ENCODE data around the gene EEFSEC. TPM values are rescaled to one million over a fixed set of nuclear protein-coding genes. Genes with fewer than 3 reads are reported as not detected.

EEFSEC gene
- total and polyA plus RNA-seq, 2 of the 4 experiments (the other 2 are of a cell fraction), result 4.5 to 9.3 TPM

DNA sequence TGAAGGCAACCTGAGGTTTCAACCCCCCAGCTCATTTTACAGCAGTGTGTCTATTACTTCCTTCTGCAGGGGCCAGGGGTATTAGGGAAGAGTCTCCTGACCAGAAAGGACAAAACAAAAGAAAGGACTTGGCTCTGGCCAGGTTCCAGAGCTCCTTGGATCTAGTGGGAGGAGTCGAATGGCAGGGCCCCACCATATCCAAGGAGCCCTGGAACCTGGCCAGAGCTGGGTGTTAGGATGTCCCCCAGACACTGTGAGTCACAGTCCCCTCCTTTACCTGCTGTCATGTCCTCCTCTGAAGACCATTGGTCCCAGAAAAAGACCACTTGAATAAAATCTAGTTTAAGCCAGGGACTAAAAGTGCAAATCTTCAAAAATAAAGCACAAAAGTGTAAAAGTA is 113.2 kb downstream of the EEFSEC start:
- no peak overlapping the region for H3K23ac ChIP-seq (ENCODE audit: low read depth, low read length)
- H3K56ac ChIP-seq (ENCODE audit: extremely low read depth, insufficient read depth, low read length), result no peak overlapping the region
- H3K27ac ChIP-seq (ENCODE audit: insufficient read depth, low read length), result no peak overlapping the region
- H4K8ac ChIP-seq (ENCODE audit: low read depth in 2 of 2, low read length in 2 of 2), result no peak overlapping the region
- ATAC-seq (ENCODE audit: low read depth), result no peak
- DNase-seq, result no peak
- H3K4ac ChIP-seq (ENCODE audit: low read depth, low read length), result no peak overlapping the region
- no peak overlapping the region for H3K14ac ChIP-seq (replicated peaks; ENCODE audit: low read depth, low read length)
- no peak overlapping the region for H3K18ac ChIP-seq (ENCODE audit: low read depth, low read length)
- no peak overlapping the region for H2AK5ac ChIP-seq (ENCODE audit: low read depth, low read length)
- no peaks in the 10 kb centered on the region for H3K9me3 ChIP-seq (ENCODE audit: control insufficient read depth, insufficient read depth, low read length)
- H3K4me1 ChIP-seq (ENCODE audit: control insufficient read depth, insufficient read depth, low read length), result peaks cover 12% of the 10 kb centered on the region; the same call in 1 of the 2 replicates
- no TSS peak for BruUV-seq (replicated peaks)
- no peak overlapping the region for H3K4me3 ChIP-seq (ENCODE audit: insufficient read depth, low read depth, low read length)
- H3K9me1 ChIP-seq (ENCODE audit: insufficient read depth, low read length), result peaks cover 7% of the 10 kb centered on the region; the same call in 1 of the 2 replicates
- WGBS, 2 experiments (ENCODE audit: extremely low coverage in 2 of 2, insufficient read length in 1 of 2), result no CpG with 5 or more reads among the region's 1 CpG
- ChIA-PET POLR2A (ENCODE audit: unreplicated experiment) (no interaction called here), CTCF (no interaction called here)
- no peak overlapping the region for H2AK9ac ChIP-seq (replicated peaks; ENCODE audit: low read depth, low read length, poor library complexity)
- no peak overlapping the region for H2AFZ ChIP-seq (replicated peaks; ENCODE audit: low read length, poor library complexity)
- in situ Hi-C loops (cut with MboI; ENCODE audit: low sequenced_read_pairs), result no loop called here
- no peaks in the 10 kb centered on the region for H3K79me1 ChIP-seq (ENCODE audit: low read depth in 1 of 2, low read length in 2 of 2)
- H2BK15ac ChIP-seq (ENCODE audit: low read depth, low read length), result no peak overlapping the region
- no peak overlapping the region for H4K5ac ChIP-seq (ENCODE audit: low read depth, low read length)
- H3K36me3 ChIP-seq (ENCODE audit: control insufficient read depth, insufficient read depth, low read length), result peaks cover 3% of the 10 kb centered on the region; the same call in 1 of the 2 replicates
- dilution Hi-C loops (cut with HindIII; ENCODE audit: low sequenced_read_pairs, unreplicated experiment), result no loop called here
- intact Hi-C loops (cut with micrococcal nuclease), result no loop called here
- no peaks in the 10 kb centered on the region for H3K27me3 ChIP-seq (ENCODE audit: control insufficient read depth, insufficient read depth, low read length)
- no peaks in the 10 kb centered on the region; the same call in 1 of the 2 replicates for H4K20me1 ChIP-seq (ENCODE audit: insufficient read depth, low read length)
- H2BK120ac ChIP-seq (ENCODE audit: low read depth, low read length), result no peak overlapping the region
- H2BK5ac ChIP-seq (ENCODE audit: low read depth, low read length, poor library complexity, severe bottlenecking), result no peak overlapping the region
- H2BK20ac ChIP-seq (ENCODE audit: low read depth, low read length), result no peak overlapping the region
- no peak overlapping the region for H4K91ac ChIP-seq (ENCODE audit: insufficient read depth, low read depth, low read length)
- H3K9ac ChIP-seq (ENCODE audit: low read depth, low read length), result no peak overlapping the region
- TF ChIP-seq BHLHE40 (IDR thresholded peaks at IDR 0.05; ENCODE audit: low read depth, low read length) (no peak), CTCF (conservative IDR thresholded peaks at IDR 0.05; ENCODE audit: low read depth, low read length) (no peak), FOS (IDR thresholded peaks at IDR 0.05; ENCODE audit: low read depth, low read length) (no peak), NFE2L2 (IDR thresholded peaks at IDR 0.05; ENCODE audit: low read depth, low read length) (no peak), SMC3 (IDR thresholded peaks at IDR 0.05; ENCODE audit: low read depth, low read length) (no peak), RCOR1 (IDR thresholded peaks at IDR 0.05; ENCODE audit: insufficient replicate concordance, low read length) (no peak), RAD21 (IDR thresholded peaks at IDR 0.05; ENCODE audit: low read length) (no peak), CHD1 (IDR thresholded peaks at IDR 0.05; ENCODE audit: low read depth, low read length) (no peak), MAZ (IDR thresholded peaks at IDR 0.05; ENCODE audit: borderline replicate concordance, low read depth, low read length) (no peak), MXI1 (IDR thresholded peaks at IDR 0.05; ENCODE audit: borderline replicate concordance, low read depth, low read length) (no peak)
- TF ChIP-seq, protein P1, sequence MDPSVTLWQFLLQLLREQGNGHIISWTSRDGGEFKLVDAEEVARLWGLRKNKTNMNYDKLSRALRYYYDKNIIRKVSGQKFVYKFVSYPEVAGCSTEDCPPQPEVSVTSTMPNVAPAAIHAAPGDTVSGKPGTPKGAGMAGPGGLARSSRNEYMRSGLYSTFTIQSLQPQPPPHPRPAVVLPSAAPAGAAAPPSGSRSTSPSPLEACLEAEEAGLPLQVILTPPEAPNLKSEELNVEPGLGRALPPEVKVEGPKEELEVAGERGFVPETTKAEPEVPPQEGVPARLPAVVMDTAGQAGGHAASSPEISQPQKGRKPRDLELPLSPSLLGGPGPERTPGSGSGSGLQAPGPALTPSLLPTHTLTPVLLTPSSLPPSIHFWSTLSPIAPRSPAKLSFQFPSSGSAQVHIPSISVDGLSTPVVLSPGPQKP (IDR thresholded peaks at IDR 0.05; ENCODE audit: borderline replicate concordance, low read depth, low read length), result no peak
- no peak overlapping the region for H3K4me2 ChIP-seq (ENCODE audit: low read depth, low read length)
